Measurements from ENCODE around the gene CBR3. TPM values are rescaled to one million over a fixed set of nuclear protein-coding genes. Genes with fewer than 3 reads are reported as not detected.

Gene CBR3
- total RNA-seq, 1 donor from 2014 or later, result 0.78 TPM

DNA sequence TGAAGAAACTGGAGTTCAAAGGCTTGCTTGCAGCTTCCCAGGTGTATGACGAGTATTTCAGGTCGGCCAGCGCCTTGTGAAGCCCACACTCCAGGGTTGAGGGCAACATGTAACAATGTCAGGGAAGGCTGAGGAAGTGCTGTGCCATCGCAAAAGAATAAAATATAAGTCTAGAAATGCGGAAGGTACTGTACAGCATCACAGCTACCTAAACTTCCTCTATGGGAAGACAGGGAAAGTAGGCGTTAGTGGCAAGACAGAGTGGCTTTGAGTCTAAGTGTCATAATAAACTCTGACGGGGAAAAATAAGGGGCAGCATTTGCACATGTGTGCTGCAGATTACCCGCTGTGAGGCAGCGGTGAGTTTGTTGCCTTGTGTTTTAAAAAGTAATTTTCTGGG is 50.6 kb downstream of the CBR3 start:
- no peak for DNase-seq

GRCh38 chr21:36186081-36186480 is 51.2 kb downstream of the CBR3 start:
- DNase-seq, result no peak

DNA sequence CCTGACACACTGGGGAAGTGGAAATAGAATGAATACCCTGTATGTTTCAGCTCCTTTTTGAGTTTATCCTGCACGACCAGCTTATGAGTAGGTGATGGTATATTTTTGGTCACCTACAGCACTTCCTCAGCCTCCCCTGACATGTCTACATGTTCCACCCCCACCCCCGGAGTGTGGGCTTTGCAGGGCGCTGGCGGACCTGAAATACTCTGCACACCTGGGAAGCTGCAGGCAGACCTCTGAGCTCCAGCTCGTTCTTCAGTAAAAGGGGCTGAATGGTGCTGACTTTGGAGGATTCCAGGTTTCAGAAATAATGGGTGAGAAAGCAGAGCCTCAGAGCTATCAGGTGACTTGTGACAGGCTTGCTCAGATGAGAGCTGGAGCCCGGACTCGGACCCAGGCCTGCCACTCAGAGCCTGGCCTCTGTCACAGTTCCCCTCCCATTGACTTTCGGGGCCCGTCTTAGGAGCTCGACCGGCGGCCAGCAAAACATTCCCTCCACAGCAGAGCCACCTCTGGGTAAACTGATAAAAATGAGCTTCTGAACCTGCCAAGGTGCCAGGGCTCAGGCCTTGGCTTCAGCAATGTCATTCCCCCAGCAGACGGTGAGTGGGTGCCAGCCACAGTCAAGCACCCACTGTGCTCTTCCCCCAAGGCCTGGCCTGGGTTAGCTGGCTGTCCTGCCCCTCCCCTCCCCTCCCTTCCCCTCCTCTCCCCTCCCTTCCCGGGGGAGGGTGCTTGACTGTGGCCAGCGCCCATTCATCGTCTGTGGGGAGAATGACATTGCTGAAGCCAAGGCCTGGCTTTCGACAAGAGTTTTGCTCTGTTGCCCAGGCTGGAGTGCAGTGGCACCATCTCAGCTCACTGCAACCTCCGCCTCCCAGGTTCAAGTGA is 51.9 kb downstream of the CBR3 start:
- no peak for DNase-seq

DNA sequence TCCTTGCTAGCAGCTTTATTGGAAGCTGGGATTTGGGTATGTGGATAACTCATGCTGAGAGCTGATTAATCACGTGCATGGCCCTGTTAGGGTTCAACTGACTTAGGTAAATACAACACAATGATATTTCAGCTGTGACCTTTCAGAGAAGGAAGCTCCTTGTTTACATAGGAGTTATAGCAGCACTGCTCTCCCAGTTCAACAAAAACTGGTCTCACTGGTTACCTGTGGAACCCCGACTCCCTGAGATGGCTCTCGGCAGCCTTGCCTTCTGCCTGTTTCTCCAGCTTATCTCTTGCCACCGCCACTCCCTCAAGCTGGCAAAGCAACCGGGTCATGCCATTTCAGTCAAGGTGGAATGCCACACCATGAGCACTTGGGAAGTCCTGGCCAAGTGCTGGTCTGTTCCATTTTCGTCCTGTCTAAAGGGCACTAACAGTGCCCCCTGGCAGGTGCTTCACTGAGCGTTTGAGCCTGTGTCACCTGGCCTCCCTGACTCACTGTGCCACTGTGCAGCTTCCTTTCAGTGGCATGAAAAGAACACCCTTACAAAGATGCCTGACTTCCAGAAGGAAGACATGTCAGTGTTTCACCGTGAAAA is 53.3 kb downstream of the CBR3 start:
- DNase-seq, result no peak

DNA sequence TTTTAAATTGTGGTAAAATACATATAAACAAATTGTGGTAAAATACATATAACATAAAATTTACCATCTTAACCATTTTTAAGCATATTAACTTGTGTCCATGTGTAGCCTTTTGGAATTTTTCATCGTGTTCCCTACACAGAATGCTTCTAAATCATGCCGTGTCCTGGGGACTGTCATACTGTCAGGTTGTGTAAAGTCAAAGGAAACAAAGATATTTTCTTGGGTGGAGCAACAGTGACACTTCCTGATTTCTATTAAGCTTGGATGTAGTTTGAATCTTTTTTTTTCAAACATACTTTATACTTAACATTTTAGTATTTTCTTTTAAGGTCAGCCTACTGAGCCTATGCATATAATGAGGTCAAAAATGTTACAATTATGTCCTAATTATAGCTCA is 54.1 kb downstream of the CBR3 start:
- no peak for DNase-seq

GRCh38 chr21:36190736-36191135 is 55.9 kb downstream of the CBR3 start:
- DNase-seq, result no peak

DNA sequence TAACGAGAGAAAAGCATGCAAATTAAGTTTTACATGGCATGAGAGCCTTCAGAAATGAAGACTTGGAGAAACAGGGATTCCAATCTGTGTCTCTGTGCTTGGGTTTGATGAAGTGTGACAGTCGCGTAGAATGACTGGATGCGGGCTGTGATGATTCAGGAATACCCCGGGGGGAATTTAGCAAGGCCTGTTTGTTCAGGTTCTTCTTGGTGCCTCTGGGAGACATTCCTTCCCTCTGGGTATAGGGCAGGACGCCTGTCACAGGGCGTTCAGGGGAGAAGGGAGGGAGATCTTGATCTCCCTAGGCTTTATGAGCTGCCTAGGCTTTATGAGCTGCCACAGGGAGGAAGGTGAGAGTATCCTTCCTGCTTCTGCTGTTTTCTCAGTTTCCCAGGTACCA is 58.3 kb downstream of the CBR3 start:
- DNase-seq, result no peak

DNA sequence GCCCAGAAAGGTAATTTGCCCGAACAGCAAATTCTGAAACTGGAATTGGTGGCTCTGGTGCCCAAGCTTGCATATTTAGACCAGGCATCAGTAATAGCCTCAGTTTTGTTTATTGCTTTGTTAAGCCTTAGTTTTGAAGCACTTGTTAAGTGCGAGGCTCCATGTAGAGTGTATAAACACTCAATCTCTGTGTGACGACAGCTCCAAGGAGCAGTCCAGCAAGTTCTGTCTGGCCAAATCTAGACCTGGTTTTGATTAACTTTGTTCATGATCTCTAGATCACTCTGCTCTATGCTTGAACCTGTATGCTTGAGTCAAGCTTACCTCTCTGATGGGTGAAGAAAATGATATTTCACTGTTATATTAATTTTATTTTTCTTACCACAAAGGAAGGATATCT is 59.1 kb downstream of the CBR3 start:
- DNase-seq, result no peak

DNA sequence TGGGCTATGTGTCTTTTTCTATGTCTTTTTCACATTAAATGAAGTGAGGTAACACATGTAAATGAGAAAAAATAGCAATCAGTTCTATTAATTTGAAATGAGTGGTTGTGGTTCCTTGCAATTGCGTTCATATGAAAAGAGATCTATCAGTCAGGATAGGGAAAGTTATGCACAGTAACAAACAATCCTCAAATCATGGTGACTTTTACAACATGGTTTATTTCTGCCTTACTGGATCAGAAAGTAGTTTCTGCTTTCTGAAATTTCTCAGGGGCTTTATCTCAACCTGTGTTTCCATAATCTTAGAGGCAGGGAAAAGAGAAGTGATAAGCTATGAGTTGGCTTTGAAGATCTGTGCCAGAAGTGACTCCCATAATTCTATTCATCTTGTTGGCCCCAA is 60.7 kb downstream of the CBR3 start:
- DNase-seq, result no peak

Other genes starting within 250 kb of the CBR3 start
- 31.8 TPM for gene SETD4, start 74.6 kb upstream of the CBR3 start, total RNA-seq
- gene CBR1, start 65.1 kb upstream of the CBR3 start, total RNA-seq, result 23.2 TPM
- gene DOP1B, start 21.7 kb downstream of the CBR3 start, total RNA-seq, result 30.9 TPM
- gene MORC3, start 185.1 kb downstream of the CBR3 start, total RNA-seq, result 119 TPM